Measurements from ENCODE around the gene DES. TPM values are rescaled to one million over a fixed set of nuclear protein-coding genes. Genes with fewer than 3 reads are reported as not detected.

The DES gene
- total and polyA plus RNA-seq, 2 experiments from 2014 or later = 1.3 to 2.0 TPM

DNA sequence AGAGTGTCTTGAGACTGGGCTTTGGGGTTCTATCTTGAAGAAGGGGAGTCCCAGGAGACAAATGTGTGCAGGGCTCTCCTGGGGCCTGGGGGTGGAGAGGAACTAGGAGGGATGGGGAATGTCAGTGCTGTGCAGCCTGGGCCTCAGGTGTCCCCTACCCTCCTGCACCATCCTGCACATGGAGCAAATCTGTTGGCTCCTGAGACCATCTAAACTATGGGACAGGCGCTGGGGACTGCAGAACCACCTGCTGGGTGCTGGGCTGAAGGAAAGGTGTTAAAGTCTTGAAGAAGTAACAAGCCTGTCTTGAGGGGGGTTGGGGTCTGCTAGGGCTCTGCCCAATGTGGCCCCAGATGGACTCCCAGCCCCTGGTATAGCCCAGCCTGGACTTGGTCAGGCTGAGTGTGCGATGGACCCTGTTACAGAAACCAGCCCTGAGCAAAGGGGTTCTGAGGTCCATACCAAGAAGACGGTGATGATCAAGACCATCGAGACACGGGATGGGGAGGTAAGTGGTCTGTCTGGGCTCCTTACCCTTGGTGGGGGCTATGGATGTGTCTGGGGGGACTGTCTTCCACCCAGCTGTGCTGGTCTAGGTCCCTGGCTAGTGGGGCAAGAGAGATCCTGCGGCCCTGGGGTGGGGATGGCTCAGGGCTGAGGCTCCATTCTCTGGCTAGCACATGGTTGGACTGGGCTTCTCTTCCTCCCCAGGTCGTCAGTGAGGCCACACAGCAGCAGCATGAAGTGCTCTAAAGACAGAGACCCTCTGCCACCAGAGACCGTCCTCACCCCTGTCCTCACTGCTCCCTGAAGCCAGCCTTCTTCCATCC lies 7.3 kb downstream of the DES start:
- no peaks in the 10 kb centered on the region for H3K9me3 Mint-ChIP-seq
- peaks cover 14% of the 10 kb centered on the region for H3K27me3 Mint-ChIP-seq (ENCODE audit: insufficient read depth, low read depth, poor library complexity)
- no peaks in the 10 kb centered on the region for H3K79me2 ChIP-seq (replicated peaks; ENCODE audit: insufficient read depth)
- H2AFZ ChIP-seq = no peak overlapping the region
- H3K27ac ChIP-seq (ENCODE audit: low read depth) = no peak overlapping the region
- no peak overlapping the region for H3K27ac Mint-ChIP-seq
- H3K9me2 ChIP-seq (ENCODE audit: insufficient read depth) = 0 out of 2 replicates have a peak, but pooled peaks cover 3% of the 10 kb centered on the region
- no peaks in the 10 kb centered on the region for H3K36me3 ChIP-seq (ENCODE audit: insufficient read depth)
- no peaks in the 10 kb centered on the region for H4K20me1 ChIP-seq (replicated peaks; ENCODE audit: insufficient read depth)
- H3K36me3 Mint-ChIP-seq (ENCODE audit: low read depth) = no peaks in the 10 kb centered on the region
- H3K4me1 ChIP-seq (ENCODE audit: insufficient read depth) = no peaks in the 10 kb centered on the region
- no peak overlapping the region for H3K4me2 ChIP-seq
- no peaks in the 10 kb centered on the region for H3F3A ChIP-seq (replicated peaks; ENCODE audit: low read depth)
- H3K4me1 Mint-ChIP-seq = peaks cover 3% of the 10 kb centered on the region; the same call in 1 of the 3 replicates
- DNase-seq (ENCODE audit: low spot score) (no peak), ATAC-seq (no peak)
- H3K4me3 ChIP-seq = no peak overlapping the region
- TF ChIP-seq, protein P1, sequence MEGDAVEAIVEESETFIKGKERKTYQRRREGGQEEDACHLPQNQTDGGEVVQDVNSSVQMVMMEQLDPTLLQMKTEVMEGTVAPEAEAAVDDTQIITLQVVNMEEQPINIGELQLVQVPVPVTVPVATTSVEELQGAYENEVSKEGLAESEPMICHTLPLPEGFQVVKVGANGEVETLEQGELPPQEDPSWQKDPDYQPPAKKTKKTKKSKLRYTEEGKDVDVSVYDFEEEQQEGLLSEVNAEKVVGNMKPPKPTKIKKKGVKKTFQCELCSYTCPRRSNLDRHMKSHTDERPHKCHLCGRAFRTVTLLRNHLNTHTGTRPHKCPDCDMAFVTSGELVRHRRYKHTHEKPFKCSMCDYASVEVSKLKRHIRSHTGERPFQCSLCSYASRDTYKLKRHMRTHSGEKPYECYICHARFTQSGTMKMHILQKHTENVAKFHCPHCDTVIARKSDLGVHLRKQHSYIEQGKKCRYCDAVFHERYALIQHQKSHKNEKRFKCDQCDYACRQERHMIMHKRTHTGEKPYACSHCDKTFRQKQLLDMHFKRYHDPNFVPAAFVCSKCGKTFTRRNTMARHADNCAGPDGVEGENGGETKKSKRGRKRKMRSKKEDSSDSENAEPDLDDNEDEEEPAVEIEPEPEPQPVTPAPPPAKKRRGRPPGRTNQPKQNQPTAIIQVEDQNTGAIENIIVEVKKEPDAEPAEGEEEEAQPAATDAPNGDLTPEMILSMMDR (conservative IDR thresholded peaks at IDR 0.05; ENCODE audit: low read depth in 2 of 2) = no peak
- TF ChIP-seq STAT1 (IDR thresholded peaks at IDR 0.05; ENCODE audit: unreplicated experiment) (no peak), JUNB (IDR thresholded peaks at IDR 0.05; ENCODE audit: unreplicated experiment) (no peak), ZNF114 (CRISPR knock-in tag; IDR thresholded peaks at IDR 0.05) (no peak)
- no peak overlapping the region for H3K4me3 Mint-ChIP-seq
- H3K27me3 ChIP-seq (ENCODE audit: insufficient read depth) = peaks cover 10% of the 10 kb centered on the region; the same call in 1 of the 2 replicates

DNA sequence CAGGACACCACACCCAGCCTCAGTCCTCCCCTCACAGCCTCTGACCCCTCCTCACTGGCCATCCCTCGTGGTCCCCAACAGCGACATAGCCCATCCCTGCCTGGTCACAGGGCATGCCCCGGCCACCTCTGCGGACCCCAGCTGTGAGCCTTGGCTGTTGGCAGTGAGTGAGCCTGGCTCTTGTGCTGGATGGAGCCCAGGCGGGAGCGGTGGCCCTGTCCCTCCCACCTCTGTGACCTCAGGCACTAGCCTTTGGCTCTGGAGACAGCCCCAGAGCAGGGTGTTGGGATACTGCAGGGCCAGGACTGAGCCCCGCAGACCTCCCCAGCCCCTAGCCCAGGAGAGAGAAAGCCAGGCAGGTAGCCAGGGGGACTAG lies 7.9 kb downstream of the DES start:
- Histone ChIP-seq H2AFZ (no peak overlapping the region), H3K4me3 (no peak overlapping the region), H3K79me2 (replicated peaks; ENCODE audit: insufficient read depth) (no peaks in the 10 kb centered on the region), H3K27ac (ENCODE audit: low read depth) (no peak overlapping the region), H3F3A (replicated peaks; ENCODE audit: low read depth) (no peaks in the 10 kb centered on the region), H3K9me2 (ENCODE audit: insufficient read depth) (0 out of 2 replicates have a peak, but pooled peaks cover 1% of the 10 kb centered on the region), H3K36me3 (ENCODE audit: insufficient read depth) (no peaks in the 10 kb centered on the region), H4K20me1 (replicated peaks; ENCODE audit: insufficient read depth) (no peaks in the 10 kb centered on the region), H3K4me1 (ENCODE audit: insufficient read depth) (no peaks in the 10 kb centered on the region), H3K27me3 (ENCODE audit: insufficient read depth) (peaks cover 4% of the 10 kb centered on the region; the same call in 1 of the 2 replicates), H3K4me2 (no peak overlapping the region)
- peaks cover 14% of the 10 kb centered on the region for H3K27me3 Mint-ChIP-seq (ENCODE audit: insufficient read depth, low read depth, poor library complexity)
- no peak overlapping the region for H3K4me3 Mint-ChIP-seq
- no peak overlapping the region for H3K27ac Mint-ChIP-seq
- H3K9me3 Mint-ChIP-seq = no peaks in the 10 kb centered on the region
- TF ChIP-seq NANOG (IDR thresholded peaks at IDR 0.05; ENCODE audit: borderline replicate concordance) = no peak
- no peak for TF ChIP-seq ZNF331 (CRISPR knock-in tag; IDR thresholded peaks at IDR 0.05; ENCODE audit: low read depth)
- peaks cover 3% of the 10 kb centered on the region; the same call in 2 of the 3 replicates for H3K4me1 Mint-ChIP-seq
- ATAC-seq (no peak), DNase-seq (ENCODE audit: low spot score) (no peak)
- no peaks in the 10 kb centered on the region for H3K36me3 Mint-ChIP-seq (ENCODE audit: low read depth)

DNA sequence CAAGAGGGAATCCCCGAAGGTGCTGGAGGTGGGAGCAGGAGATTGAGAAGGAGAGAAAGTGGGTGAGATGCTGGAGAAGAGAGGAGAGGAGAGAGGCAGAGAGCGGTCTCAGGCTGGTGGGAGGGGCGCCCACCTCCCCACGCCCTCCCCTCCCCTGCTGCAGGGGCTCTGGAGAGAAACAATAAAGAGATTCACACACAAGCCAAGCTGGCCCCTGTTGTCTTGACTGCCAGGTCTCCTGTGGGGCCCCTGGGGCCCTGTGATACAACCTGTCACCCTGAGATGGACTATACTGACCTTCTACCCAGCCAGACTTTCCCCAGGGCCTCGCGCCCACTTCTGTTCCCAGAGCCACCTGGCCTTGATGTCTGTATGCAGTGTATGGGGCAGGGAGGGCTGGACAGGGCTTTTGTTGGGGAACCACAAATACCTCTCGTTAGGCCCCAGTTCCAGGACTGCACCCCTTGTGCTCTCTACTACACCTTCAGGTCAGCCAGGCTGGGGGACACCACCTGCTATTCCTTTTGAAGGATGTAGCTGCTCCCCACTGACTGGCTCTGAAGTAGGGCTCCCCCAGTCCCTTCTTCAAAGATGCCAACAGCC lies 8.5 kb downstream of the DES start:
- DNase-seq (ENCODE audit: low spot score) = no peak
- Mint-ChIP-seq H3K27me3 (ENCODE audit: insufficient read depth, low read depth, poor library complexity) (peaks cover 12% of the 10 kb centered on the region), H3K9me3 (no peaks in the 10 kb centered on the region), H3K36me3 (ENCODE audit: low read depth) (no peaks in the 10 kb centered on the region), H3K27ac (no peak overlapping the region), H3K4me3 (no peak overlapping the region), H3K4me1 (peaks cover 6% of the 10 kb centered on the region; the same call in 2 of the 3 replicates)
- Histone ChIP-seq H3K27me3 (ENCODE audit: insufficient read depth) (no peaks in the 10 kb centered on the region), H3K4me2 (no peak overlapping the region), H3F3A (replicated peaks; ENCODE audit: low read depth) (no peaks in the 10 kb centered on the region), H3K36me3 (ENCODE audit: insufficient read depth) (no peaks in the 10 kb centered on the region), H3K79me2 (replicated peaks; ENCODE audit: insufficient read depth) (no peaks in the 10 kb centered on the region), H4K20me1 (replicated peaks; ENCODE audit: insufficient read depth) (no peaks in the 10 kb centered on the region), H3K27ac (ENCODE audit: low read depth) (no peak overlapping the region), H2AFZ (no peak overlapping the region; the same call in 1 of the 2 replicates), H3K9me2 (ENCODE audit: insufficient read depth) (no peaks in the 10 kb centered on the region), H3K4me1 (ENCODE audit: insufficient read depth) (no peaks in the 10 kb centered on the region), H3K4me3 (no peak overlapping the region)
- no peak for ATAC-seq
- TF ChIP-seq, protein P2, sequence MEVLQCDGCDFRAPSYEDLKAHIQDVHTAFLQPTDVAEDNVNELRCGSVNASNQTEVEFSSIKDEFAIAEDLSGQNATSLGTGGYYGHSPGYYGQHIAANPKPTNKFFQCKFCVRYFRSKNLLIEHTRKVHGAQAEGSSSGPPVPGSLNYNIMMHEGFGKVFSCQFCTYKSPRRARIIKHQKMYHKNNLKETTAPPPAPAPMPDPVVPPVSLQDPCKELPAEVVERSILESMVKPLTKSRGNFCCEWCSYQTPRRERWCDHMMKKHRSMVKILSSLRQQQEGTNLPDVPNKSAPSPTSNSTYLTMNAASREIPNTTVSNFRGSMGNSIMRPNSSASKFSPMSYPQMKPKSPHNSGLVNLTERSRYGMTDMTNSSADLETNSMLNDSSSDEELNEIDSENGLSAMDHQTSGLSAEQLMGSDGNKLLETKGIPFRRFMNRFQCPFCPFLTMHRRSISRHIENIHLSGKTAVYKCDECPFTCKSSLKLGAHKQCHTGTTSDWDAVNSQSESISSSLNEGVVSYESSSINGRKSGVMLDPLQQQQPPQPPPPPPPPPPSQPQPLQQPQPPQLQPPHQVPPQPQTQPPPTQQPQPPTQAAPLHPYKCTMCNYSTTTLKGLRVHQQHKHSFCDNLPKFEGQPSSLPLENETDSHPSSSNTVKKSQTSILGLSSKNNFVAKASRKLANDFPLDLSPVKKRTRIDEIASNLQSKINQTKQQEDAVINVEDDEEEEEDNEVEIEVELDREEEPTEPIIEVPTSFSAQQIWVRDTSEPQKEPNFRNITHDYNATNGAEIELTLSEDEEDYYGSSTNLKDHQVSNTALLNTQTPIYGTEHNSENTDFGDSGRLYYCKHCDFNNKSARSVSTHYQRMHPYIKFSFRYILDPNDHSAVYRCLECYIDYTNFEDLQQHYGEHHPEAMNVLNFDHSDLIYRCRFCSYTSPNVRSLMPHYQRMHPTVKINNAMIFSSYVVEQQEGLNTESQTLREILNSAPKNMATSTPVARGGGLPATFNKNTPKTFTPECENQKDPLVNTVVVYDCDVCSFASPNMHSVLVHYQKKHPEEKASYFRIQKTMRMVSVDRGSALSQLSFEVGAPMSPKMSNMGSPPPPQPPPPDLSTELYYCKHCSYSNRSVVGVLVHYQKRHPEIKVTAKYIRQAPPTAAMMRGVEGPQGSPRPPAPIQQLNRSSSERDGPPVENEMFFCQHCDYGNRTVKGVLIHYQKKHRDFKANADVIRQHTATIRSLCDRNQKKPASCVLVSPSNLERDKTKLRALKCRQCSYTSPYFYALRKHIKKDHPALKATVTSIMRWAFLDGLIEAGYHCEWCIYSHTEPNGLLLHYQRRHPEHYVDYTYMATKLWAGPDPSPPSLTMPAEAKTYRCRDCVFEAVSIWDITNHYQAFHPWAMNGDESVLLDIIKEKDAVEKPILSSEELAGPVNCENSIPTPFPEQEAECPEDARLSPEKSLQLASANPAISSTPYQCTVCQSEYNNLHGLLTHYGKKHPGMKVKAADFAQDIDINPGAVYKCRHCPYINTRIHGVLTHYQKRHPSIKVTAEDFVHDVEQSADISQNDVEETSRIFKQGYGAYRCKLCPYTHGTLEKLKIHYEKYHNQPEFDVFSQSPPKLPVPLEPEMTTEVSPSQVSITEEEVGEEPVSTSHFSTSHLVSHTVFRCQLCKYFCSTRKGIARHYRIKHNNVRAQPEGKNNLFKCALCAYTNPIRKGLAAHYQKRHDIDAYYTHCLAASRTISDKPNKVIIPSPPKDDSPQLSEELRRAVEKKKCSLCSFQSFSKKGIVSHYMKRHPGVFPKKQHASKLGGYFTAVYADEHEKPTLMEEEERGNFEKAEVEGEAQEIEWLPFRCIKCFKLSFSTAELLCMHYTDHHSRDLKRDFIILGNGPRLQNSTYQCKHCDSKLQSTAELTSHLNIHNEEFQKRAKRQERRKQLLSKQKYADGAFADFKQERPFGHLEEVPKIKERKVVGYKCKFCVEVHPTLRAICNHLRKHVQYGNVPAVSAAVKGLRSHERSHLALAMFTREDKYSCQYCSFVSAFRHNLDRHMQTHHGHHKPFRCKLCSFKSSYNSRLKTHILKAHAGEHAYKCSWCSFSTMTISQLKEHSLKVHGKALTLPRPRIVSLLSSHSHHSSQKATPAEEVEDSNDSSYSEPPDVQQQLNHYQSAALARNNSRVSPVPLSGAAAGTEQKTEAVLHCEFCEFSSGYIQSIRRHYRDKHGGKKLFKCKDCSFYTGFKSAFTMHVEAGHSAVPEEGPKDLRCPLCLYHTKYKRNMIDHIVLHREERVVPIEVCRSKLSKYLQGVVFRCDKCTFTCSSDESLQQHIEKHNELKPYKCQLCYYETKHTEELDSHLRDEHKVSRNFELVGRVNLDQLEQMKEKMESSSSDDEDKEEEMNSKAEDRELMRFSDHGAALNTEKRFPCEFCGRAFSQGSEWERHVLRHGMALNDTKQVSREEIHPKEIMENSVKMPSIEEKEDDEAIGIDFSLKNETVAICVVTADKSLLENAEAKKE (CRISPR knock-in tag; IDR thresholded peaks at IDR 0.05) = no peak
